NCI-H146 (cell line): ENCODE data around the gene PLPP3.

Source experiments
- DNase-seq: peaks from one replicate; lab custom pipeline; 2025; lab: John Stamatoyannopoulos, UW

The PLPP3 gene

GRCh38 chr1:56462209-56462608 lies 117.2 kb downstream of the PLPP3 start:
- no peak for DNase-seq

GRCh38 chr1:56461158-56462127 lies 117.9 kb downstream of the PLPP3 start:
- DNase-seq: no peak

GRCh38 chr1:56459260-56459659 lies 120.1 kb downstream of the PLPP3 start:
- DNase-seq: no peak

- no peak for DNase-seq
Measured at GRCh38 chr1:56457756-56458375, 121.5 kb downstream of the PLPP3 start.

- DNase-seq: no peak
Measured at GRCh38 chr1:56456435-56457101, 122.8 kb downstream of the PLPP3 start.

GRCh38 chr1:56453417-56454078 lies 125.8 kb downstream of the PLPP3 start:
- no peak for DNase-seq

- DNase-seq: no peak
Measured at GRCh38 chr1:56453016-56453415, 126.3 kb downstream of the PLPP3 start.

- DNase-seq: no peak
Measured at GRCh38 chr1:56452027-56453011, 127.0 kb downstream of the PLPP3 start.

GRCh38 chr1:56451491-56451890 lies 127.9 kb downstream of the PLPP3 start:
- no peak for DNase-seq

- no peak for DNase-seq
Measured at GRCh38 chr1:56450004-56450666, 129.2 kb downstream of the PLPP3 start.

- no peak for DNase-seq
Measured at GRCh38 chr1:56448529-56449300, 130.6 kb downstream of the PLPP3 start.

- no peak for DNase-seq
Measured at GRCh38 chr1:56447823-56448222, 131.5 kb downstream of the PLPP3 start.

GRCh38 chr1:56446531-56447098 lies 132.7 kb downstream of the PLPP3 start:
- DNase-seq: no peak

GRCh38 chr1:56444960-56445646 lies 134.3 kb downstream of the PLPP3 start:
- DNase-seq: no peak
